RPMI8226 (cell line): Measurements from ENCODE around the gene MBNL1.

Source experiments
- DNase-seq: peaks from one replicate; pipeline ENCODE4 v3.0.0-alpha.2; 2015

The MBNL1 gene

GRCh38 chr3:152277198-152277597 lies 8.5 kb downstream of the MBNL1 start:
- DNase-seq: peak; percentile 49

DNA sequence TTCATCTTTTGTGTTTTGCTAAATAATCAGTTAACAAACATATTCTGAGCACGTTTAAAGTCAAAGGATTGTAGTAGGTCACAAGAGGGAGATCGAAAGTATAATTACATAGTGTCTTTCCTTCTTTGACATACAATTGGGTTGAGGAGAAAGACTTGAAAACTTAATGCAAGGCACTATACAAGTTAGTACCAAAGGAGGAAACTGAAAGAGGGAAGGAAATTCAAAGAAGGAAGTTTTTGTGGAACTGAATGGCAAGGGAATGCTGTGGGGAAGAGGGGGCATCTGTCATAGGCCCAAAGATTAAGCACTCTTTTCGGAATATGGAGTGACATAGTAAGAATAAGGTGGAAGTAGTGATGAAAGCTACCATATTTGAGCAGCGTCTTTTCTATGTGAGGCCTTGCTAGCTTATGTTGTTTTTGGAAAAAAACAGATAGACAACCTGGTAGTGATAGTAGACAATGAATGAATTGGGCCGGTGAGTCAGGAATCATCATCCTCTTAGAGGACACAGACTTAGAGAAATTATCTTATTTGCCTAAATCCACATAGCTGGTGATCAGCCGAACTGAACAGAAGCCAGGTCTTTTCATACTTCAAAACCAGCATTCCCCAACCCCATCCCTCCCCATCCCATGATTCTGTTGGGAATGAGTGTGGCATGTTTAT lies 10.2 kb downstream of the MBNL1 start:
- peak; percentile 33 for DNase-seq

GRCh38 chr3:152279479-152279878 lies 10.8 kb downstream of the MBNL1 start:
- no peak for DNase-seq

DNA sequence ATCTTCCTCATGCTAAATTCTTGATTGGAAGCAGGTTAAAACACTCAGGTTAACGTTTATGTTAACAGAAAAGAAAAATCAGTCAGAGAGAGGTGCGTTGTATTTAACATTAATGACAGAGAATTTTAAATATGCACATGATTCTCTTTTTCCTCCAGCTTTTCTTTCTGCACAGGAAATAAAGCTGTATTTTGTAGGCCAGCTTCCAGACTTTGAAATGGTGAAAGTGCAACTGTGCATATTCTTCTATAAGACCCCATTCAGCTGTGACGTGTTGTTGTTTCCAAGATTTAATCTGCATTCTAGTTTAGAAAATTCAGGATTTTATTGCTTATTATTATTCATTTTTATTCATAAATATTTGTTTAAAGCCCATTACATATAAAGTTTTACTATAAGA lies 11.8 kb downstream of the MBNL1 start:
- DNase-seq: peak; percentile 69

GRCh38 chr3:152281133-152281713 lies 12.5 kb downstream of the MBNL1 start:
- DNase-seq: peak; percentile 96

DNA sequence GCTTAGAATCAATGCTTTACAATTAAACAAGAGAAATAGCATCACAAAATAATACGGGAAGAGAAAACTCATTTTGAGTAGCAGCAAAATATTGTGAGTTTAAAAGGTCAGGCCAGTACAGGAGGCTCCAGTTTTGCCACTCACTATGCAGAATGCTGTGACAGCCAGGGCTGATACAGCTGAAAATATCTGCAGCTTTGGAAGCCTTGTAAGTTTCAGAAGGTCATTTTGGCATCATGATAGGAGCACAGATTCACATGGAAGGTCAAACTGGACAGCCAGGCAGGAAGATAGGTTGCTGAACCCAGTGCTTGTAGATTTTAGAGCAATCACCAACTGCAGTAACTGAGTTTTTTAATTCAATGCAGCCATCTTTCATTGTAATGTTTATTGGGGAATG lies 14.1 kb downstream of the MBNL1 start:
- peak; percentile 75 for DNase-seq

DNA sequence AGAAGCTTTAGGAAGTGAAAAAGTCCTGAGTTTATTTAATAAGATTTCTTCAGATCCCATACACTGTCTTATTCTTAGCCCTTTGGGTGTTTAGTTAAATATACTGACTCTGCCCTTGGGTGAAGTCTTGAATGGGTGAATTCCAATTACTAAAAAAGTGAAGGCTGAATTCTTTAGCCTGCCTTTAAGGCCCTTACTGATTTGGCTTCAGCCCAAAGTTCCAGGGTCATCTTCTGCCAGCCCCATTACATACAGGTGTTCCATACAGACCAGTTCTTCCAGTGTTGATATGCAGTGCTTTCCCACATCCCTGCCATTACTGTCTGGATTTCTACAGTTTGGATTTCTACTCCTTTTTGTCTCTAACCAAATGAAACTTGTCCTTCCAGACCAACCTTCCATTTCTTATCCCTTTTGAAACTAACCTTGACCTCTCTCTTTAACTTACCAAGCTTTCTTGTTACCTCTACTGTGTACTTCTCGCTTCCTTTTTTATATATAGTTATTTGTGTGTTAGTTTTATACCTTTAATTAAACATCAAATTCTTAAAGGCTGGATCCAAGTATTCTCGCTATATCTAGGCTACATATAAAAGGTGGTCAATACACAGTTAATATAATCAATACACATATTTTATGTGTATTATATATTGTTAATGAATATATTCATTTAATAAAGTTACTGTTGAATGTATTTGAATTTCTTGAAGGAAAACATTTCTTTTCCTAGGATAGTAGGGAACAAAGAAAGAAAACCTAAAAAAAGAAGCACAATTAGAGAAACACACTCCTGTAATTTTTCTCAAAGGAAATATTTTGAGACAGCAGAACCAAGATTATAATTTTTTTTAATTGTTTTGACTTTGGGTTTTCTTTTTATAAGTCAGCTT lies 15.0 kb downstream of the MBNL1 start:
- peak; percentile 71 for DNase-seq

GRCh38 chr3:152284906-152285305 lies 16.2 kb downstream of the MBNL1 start:
- DNase-seq: no peak

- no peak for DNase-seq
Measured at GRCh38 chr3:152285509-152285908, 16.8 kb downstream of the MBNL1 start.

DNA sequence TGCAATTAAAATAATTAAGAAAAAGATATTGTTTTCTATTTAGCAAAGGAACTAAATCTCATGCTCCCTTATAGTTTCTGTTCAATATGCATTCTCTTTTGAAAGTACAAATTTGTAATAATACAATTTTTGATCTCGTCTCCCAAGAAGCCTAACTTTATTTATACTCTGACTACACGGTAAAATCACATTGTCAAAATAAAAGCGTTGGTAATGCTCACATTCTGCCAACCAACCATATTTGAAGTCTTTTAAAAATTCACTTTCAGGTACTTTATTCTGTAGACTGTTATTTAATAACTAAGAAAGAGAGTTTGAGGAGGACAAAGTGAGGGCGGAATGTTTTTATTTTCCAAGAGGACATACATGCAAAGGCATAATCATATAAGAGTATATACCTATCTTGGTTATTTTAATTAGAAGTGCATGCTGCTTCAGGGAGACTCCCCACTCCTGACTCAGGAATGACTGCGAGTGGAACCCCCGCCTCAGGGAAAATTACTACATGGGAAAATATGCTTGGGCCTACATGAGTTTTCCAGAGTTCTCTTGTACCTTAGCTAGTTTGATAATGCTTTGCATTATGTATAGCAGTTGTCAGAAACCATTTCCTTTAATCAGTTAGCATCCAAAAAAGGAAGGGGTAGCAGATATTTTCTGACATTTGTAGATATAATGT lies 19.3 kb downstream of the MBNL1 start:
- no peak for DNase-seq

DNA sequence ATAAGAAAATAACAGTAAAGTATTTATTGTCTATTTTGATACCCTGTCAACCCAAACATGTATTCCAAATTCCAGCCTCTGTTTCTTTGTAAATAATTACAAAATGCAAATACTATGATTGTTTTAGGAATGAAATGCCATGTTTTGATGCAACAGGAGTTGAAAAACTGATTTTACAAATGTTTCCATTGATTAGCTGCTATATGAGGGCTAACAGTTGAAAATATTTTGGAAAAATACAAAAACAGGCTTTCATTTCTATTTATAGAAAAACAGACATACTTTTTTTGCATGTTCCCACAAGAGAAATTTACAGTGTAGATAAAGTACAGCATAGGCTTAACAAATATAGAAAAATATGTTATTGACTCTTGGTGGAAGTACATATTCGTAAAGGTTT lies 20.0 kb downstream of the MBNL1 start:
- no peak for DNase-seq

GRCh38 chr3:152289708-152290107 lies 21.0 kb downstream of the MBNL1 start:
- DNase-seq: no peak

DNA sequence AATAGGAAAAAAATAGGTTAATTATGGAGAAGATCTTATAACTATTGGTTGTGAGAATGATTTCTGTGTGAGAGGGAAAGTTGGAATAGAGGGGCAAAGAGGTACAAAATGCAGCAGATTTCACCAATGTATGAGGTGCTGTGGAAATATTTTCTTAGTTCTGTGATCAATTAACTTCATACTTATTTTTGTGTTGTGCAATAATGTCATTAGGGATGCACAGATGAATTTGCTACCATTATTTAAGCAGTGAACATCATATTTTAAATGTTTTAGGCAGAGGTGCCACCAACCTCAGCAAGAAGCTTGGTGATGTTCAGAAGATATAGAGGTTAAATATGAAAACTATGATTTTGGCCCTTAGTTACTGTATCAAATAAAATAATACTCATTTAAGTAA lies 21.6 kb downstream of the MBNL1 start:
- no peak for DNase-seq

- no peak for DNase-seq
Measured at GRCh38 chr3:152291238-152291637, 22.5 kb downstream of the MBNL1 start.

DNA sequence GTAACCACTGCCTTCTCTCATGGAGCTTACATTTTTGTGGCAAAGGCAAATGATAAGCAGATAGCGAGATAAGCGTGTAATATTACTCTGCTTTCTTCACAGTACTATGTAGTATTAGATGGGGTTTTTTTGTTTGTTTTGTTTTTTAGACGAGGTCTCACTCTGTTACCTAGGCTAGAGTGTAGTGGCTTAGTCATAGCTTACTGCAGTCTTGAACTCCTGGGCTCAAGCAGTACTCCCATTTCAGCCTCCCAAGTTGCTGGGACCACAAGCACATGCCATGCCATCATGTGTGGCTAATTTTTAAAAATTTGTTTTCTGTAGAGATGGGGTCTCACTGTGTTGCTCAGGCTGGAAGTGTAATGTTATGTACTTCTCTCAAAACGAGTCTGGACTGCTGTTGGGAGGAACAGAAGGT lies 22.9 kb downstream of the MBNL1 start:
- peak; percentile 10 for DNase-seq

GRCh38 chr3:152292366-152292765 lies 23.6 kb downstream of the MBNL1 start:
- peak; percentile 16 for DNase-seq

DNA sequence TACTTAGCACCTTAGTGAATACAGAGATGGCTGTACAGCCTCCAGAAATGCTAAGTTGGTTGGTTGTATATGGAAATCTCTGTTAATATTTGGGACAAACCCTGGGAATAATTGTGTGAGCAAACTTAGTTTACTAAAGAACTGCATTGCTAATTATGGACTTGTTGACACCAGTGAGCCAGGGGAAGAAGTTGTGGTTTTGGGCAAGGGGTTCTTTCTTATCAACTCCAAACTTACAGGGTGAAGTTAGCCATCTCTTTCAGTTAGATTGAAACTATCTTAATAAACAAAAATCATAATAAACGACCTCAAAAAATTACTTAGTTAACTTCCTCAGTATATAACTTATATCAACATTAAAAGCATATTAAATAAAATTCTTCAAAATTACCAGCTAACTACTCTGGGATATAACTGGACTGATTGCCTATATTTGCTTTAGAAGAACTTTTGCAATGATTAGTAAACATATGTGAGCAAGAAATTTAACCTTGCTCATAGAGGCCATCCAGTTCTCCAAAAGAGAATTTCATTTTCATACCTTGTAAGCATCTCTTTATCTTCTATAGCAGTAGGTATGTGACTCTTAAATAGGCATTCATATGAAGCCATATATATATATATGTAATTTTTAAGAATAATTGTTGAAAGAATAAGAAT lies 24.7 kb downstream of the MBNL1 start:
- DNase-seq: no peak

DNA sequence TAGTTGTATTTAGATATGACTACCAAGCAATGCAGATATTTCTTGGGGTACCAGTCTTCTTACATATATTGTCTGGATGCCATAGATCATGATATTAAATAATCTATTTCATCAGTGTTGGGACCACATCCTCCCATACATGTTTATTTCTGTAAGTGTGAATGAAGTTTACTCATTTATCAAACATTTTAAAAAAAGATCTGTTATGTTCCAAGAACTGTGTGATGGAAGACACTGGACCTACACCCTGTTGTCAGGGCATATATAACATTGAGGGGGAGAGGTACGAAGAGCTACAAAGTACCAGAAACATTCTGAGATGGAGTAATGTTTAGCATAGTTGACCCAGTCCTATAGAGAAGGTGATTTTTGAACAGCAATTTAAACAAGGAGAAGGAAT lies 26.6 kb downstream of the MBNL1 start:
- DNase-seq: no peak

- no peak for DNase-seq
Measured at GRCh38 chr3:152295806-152296205, 27.1 kb downstream of the MBNL1 start.

- DNase-seq: no peak
Measured at GRCh38 chr3:152296382-152296781, 27.7 kb downstream of the MBNL1 start.

DNA sequence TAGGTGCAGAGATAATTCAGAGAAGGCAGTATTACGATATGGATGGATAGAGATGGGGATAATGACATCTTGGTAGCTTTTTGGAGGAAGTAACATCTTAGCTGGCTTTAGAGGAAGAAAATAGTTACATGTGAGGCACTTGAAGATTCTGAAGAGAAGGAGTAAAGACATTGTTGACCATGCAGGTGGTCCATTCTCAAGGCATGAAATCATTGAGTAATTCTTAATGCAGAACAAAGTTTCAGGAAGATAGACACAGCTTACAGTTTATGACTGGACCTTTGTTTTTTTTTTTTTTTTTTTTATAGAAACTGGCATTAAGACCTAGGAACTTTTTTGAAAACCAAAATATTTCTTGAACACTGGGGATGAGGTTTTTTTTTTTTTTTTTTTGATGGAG lies 28.2 kb downstream of the MBNL1 start:
- no peak for DNase-seq

- peak; percentile 93 for DNase-seq
Measured at GRCh38 chr3:152298393-152299248, 29.9 kb downstream of the MBNL1 start.
